HG02798 (cell line): ENCODE results near the gene HSD17B3.
"Not testable (repeated sequence)": the region's sequence is repeated elsewhere in the genome, so short reads cannot be mapped to it uniquely, and the experiment has no call there.

Source experiments
- ATAC-seq: cut with Tn5 transposase; IDR thresholded peaks from one replicate; pipeline ENCODE4 v1.9.1; 2021; ENCODE audit warnings: mild to moderate bottlenecking; ENCODE audit not compliant: unreplicated experiment, poor library complexity

Gene HSD17B3

GRCh38 chr9:96202971-96203780 lies 98.8 kb downstream of the HSD17B3 start:
- ATAC-seq, result no peak

GRCh38 chr9:96201140-96201539 lies 100.8 kb downstream of the HSD17B3 start:
- no peak for ATAC-seq

GRCh38 chr9:96199006-96199405 lies 103.0 kb downstream of the HSD17B3 start:
- ATAC-seq, result no peak

- no peak for ATAC-seq
These were observed 106.4 kb downstream of the HSD17B3 start for GRCh38 chr9:96195541-96195940.

- no peak for ATAC-seq
These were observed 108.7 kb downstream of the HSD17B3 start for GRCh38 chr9:96193236-96193755.

GRCh38 chr9:96192710-96193109 lies 109.3 kb downstream of the HSD17B3 start:
- ATAC-seq, result no peak

- no peak for ATAC-seq
These were observed 112.0 kb downstream of the HSD17B3 start for GRCh38 chr9:96189995-96190394.

- not testable (repeated sequence) for ATAC-seq
These were observed 112.4 kb downstream of the HSD17B3 start for GRCh38 chr9:96189581-96189980.

- no peak for ATAC-seq
These were observed 113.4 kb downstream of the HSD17B3 start for GRCh38 chr9:96188571-96188970.

GRCh38 chr9:96187151-96187555 lies 114.8 kb downstream of the HSD17B3 start:
- no peak for ATAC-seq

GRCh38 chr9:96186591-96187011 lies 115.4 kb downstream of the HSD17B3 start:
- no peak for ATAC-seq

GRCh38 chr9:96185518-96186156 lies 116.3 kb downstream of the HSD17B3 start:
- ATAC-seq, result no peak
